T47D (cell line): ENCODE data around the gene ROGDI.

Experiments
- DNase-seq, 2 experiments: peaks; one replicate each; pipeline versions ENCODE4 v3.0.0 to v3.0.0-alpha.2; 2011 to 2012; ENCODE audit warnings: low read depth in 1 of 2, low spot score in 1 of 2
- JUND ChIP-seq: IDR thresholded peaks from 2 replicates; pipeline ENCODE4 v1.6.1; 2012; ENCODE audit warnings: low read depth
- in situ Hi-C: cut with HindIII; loops from 2 replicates; pipeline ENCODE4 v1.10.0; 2016; ENCODE audit warnings: low sequenced_read_pairs, low pct_unique_long_range_greater_than_20kb

Gene ROGDI

DNA sequence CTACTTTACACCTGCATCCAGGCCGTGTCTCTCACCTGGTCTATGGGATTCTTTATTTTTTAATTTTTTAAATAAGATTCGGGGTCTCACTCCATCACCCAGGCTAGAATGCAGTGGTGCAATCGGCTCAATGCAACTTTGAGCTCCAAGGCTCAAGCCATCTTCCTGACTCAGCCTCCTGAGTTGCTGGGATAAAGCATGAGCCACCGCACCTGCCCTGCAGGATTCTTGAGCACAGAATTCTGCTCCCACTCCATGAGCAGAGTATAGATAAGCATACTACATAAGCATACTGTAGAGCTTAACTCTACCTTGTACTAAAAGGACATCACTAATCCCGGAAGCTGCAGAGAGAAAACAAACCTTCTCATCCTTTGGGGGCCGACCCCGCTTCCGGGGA, 29.2 kb upstream of the ROGDI start:
- no peak for DNase-seq
- no peak for TF ChIP-seq JUND
- in situ Hi-C loops = no loop called here

- DNase-seq = no peak
- in situ Hi-C loops = no loop called here
- TF ChIP-seq JUND = no peak
These were observed 28.0 kb upstream of the ROGDI start for GRCh38 chr16:4830408-4830807.

DNA sequence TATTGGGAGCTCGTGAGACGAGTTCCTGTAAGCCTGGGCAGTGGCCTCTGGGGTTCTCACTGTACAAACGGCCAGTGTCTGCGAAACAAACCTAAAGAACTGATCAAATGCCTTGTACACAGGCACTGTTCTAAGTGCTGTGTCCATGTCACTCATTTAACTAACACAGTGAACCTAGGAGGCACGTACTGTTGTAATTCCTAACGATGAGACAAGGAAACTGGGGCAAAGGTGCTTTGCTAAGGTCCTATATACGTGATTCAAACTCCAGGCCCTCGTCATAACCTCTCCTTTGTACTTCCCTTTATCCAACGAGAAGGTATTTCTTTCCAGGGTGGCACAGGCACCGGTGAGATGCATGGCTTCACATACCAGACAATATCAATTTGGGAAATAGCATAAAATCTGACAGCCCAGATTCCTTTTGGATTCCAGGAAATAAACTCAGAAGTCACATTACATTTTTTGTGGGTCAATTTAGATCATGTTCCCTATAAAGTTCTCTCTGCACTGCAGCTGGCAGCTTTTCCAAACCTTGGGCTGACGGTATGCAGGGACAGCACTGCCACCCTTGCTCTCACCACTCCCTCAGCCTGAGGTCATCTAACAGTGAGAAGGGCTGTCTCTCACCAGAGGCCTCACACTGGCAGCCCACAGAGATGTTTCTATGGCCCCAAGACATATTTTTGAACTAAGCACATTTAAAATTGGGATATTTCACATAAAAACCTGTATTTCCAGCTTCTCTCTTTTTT, 26.3 kb upstream of the ROGDI start:
- in situ Hi-C loops = no loop called here
- TF ChIP-seq JUND = no peak
- no peak for DNase-seq

DNA sequence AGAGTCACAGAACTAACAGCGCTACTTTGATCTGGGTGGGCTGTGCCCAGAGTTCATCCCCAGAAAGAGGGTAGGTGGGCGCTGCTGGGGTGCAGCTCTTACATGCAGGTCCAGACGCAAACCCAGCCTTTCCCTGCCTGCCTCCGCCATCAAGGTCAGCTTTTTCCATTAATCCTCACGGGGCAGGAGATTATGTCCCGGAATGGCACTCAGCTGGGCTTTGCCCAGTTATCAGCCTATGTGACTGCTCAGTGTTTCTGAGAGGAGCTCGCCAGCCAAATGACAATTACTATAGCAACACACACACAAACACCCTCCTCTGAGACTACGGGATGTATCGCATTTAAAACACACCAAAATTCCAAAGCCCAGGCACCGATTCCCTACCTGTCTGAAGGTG, 24.5 kb upstream of the ROGDI start:
- DNase-seq = no peak
- no peak for TF ChIP-seq JUND
- in situ Hi-C loops = no loop called here

GRCh38 chr16:4826526-4826925, 24.1 kb upstream of the ROGDI start:
- in situ Hi-C loops = no loop called here
- TF ChIP-seq JUND = no peak
- DNase-seq = no peak

DNA sequence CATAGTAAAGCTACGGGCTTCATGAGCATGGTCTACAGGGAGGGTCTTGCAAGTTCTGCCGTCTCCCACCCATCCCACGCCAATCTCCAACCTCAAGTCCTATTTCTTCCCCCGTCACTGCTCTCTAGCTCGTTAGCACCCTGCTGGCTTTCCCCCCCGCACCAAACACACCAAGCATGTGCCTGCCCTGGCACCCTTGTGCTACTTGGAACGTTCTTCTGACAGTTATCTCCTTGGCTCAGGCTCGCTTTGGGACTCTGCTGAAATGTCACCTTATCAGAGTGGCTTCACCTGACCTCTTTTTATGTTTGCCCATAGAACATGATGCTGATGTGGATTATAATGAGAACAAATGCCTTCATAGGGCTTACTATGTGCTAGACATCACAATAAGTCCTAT, 22.8 kb upstream of the ROGDI start:
- TF ChIP-seq JUND = no peak
- no peak for DNase-seq
- in situ Hi-C loops = no loop called here

GRCh38 chr16:4820652-4821051, 18.2 kb upstream of the ROGDI start:
- in situ Hi-C loops = no loop called here
- no peak for TF ChIP-seq JUND
- DNase-seq = no peak

- DNase-seq = no peak
- in situ Hi-C loops = no loop called here
- TF ChIP-seq JUND = no peak
These were observed 12.2 kb upstream of the ROGDI start for GRCh38 chr16:4814542-4815173.

- TF ChIP-seq JUND = no peak
These were observed 11.6 kb upstream of the ROGDI start for GRCh38 chr16:4814046-4814445.

DNA sequence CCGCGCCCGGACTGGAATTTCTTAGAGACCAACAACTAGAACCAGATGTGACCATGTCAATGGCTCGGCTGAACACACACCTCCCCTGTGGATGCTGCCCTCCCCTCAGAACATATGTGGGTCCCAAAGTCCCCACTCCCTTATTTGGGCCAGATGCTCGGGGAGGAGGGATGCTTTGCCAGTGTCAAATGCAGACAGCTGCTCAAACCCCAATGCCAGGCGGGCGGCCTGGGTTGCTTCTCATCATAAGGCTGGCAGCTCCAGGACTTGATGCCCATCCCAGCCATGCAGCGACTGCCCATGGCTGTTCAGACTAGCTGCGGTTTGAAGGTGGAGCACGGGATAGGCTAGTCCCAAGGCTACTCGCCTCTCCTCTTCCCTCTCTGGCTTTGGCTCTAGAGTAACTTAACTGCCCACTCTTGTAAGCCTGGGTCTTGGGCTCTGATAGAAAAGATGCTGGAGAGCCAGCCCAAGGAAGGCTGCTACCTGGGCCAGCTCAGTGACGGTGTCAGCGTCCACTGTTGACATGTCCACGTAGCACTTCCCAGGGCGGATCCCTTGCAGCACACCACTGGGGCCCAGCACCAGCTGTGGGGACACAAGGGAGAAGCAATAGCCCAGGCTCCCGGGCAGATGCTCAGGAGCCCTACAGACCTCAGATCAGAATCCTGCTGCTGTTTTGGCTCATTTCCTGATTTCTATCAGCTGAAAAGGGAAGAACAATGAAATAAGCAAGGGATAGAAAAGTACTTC, 11.0 kb upstream of the ROGDI start:
- TF ChIP-seq JUND = no peak
- in situ Hi-C loops = no loop called here
- no peak for DNase-seq

More at GRCh38 chr16:4814046-4814445, 11.6 kb upstream of the ROGDI start:
- DNase-seq = no peak
- in situ Hi-C loops = no loop called here

DNA sequence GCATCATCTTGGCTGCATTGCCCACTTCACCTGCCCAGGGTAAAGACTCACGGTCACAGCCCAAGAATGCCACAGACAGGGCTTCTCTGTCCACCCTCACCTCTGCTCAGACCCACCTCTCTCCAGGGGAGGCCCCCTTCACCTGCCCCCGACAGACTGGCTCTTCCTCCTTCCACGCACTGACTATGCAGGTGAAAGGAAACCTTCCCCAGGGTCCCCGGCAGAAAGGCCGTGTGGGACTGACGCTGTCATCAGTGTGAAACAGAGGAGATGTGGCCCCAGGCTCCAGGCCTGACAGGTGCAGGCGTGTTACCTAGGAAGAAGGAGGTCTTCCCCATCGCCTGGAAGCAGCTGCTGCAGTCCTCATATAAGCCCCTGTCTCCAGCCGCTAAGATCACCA, 9.3 kb upstream of the ROGDI start:
- TF ChIP-seq JUND = no peak
- in situ Hi-C loops = no loop called here
- no peak for DNase-seq

GRCh38 chr16:4811242-4811641, 8.8 kb upstream of the ROGDI start:
- in situ Hi-C loops = no loop called here
- no peak for TF ChIP-seq JUND
- no peak for DNase-seq

DNA sequence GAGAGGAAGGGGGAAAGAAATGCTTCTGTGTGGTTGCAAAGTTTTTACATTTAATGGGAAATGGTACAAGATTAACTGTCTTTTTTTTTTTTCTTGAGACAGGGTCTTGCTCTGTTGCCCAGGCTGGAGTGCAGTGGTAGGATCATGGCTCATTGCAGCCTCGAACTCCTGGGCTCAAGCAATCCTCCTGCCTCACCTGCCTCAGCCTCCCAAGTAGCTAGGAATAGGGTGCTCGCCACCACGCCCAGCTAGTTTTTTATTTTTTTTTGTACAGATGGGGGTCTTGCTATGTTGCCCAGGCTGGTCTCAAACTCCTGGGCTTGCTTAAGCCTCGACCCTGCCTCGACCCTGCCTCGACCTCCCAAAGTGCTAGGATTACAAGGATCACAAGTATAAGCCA, 3.8 kb upstream of the ROGDI start:
- in situ Hi-C loops = no loop called here
- no peak for TF ChIP-seq JUND
- no peak for DNase-seq
